GM19099 (cell line): ENCODE measurements around the gene SNX33.

ENCODE experiments used
- POLR2A ChIP-seq: IDR thresholded peaks from 3 replicates; pipeline ENCODE4 v1.6.1; 2011; ENCODE audit warnings: low read depth; ENCODE audit not compliant: insufficient read length; ENCODE audit errors: extremely low read depth

Gene SNX33

DNA sequence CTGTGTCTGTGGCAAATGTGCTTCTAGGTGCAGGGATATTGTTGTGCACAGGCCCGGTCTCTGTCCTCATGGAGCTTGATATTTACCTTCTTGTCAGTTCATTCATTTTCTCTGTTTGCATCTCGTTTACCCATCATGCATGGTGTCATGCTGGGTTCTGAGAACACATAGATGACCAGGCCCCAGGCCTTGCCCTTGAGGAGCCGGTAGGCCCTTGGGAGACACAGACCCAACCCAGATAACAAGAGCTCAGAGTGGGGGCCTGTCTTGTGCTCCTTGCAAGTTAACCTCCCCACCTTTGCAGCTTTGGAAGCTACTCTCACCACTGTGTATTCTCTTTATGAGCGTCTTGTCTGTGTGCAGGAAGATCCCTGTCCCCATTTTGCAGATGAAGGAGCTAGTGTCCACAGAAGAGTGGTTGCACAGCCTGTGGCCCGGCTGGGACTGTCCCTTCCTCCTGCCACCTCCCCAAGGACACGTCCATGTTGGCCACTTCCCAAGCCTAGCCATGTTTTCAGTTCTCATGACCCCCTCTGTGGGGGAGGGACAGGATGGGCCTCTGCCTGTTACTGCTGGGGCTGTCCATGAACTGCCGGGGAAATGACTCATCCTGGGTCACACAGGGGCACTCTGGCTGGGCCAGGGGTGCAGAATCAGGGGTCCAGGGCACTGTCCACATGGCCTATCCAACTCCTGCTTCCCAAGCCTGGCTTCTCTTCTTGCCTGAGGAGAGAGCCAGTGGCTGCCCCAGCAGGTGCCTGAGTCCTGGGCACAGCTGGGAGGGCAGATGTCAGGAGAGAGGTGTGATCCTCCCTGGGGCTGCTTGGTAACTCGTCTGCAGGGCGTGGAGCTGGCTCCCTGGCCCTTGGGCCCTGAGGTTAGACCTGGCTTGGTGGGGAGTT, 3.4 kb downstream of the SNX33 start:
- TF ChIP-seq POLR2A, result no peak

DNA sequence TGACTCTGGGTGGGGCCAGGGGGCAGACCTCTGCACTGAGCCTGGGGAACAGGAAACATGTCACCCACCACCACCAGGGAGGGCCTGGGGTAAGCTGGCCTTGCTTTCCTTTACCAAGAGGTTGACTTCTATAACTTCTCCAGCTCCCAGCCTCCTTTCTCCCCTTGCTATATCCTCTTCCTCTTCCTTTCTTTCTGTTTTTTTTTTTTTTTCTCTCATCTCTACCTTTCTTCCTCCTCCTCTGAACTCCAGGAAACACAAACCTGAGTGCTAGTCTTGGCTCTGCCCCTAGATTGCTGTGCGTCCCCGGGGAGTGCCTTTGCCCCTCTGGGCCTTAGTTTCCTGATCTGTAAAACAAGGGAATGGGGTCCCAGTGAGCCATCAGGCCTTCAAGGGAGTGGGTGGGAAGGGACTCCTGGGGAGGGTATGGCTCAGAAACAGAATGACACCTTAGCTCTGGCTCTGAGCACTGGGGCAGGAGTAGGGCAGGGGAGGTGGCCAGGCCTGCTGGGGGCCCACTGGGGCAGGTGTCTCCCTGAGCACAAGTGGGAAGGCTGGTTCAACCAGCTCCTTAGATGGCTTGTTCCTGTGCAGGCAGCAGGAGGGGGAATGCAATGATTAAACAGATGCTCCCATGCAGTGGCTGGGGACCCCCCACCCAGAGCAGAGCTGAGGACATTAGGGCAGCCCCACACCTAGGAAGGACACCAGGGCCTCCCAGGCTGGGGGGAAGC, 4.3 kb downstream of the SNX33 start:
- TF ChIP-seq POLR2A, result no peak

DNA sequence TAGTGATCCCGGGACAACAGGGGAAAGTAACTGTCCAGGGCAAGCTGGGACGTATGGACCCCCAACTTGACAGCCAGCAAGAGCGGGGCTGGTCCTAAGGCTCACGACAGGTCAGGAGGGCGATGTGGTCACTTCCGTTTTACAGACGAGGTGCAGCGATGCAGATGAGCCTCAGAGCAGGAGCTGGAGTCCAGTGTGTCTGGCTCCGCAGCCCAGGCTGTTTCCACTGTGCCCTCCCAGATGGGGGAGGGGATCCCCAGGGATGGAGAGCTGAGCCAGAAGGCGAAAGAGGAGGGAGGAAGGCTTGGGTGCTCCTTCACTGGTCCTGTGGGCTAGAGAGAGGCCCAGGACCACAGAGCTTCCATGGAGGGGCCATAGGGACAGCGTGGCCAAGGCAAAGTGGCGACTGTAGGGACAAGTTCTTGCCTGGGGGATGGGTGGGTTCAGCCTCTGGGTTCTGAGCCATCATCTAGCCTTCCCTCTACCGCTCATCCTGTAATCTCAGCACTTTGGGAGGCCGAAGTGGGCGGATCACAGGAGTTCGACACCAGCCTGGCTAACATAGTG, 5.7 kb downstream of the SNX33 start:
- no peak for TF ChIP-seq POLR2A

DNA sequence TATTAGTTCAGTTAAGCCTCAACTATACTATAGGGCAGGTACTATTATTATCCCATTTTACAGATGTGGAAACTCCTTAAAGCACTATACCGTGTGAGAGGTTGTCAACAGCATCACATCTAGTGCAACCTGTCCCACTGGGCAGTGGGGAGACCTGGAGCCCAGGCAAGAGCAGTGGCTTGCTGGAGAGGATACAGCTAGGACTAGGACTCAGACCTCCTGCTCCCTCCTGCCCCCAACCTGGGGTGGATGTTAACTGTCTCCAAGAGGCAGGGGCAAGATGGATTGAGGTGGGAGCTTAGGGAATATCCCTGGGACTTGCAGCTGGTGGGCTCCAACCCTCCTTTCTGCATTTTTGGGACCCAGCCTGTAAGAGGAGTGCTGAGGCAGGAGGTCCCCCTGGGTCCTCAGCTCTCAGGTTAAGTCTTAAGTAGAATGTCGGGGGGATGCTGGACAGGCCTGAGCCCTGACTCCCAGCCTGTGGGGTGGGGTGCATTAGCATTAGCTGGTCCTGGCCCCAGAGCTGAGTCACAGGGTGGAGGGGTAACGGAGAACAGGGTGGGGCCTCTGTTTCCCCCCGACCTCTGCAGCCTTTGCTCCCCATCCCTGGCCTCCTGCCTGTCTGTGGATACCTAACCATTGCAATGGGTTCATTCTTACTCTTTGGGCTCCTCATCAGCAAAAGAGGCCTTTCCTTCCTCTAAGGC, 6.6 kb downstream of the SNX33 start:
- TF ChIP-seq POLR2A, result no peak

DNA sequence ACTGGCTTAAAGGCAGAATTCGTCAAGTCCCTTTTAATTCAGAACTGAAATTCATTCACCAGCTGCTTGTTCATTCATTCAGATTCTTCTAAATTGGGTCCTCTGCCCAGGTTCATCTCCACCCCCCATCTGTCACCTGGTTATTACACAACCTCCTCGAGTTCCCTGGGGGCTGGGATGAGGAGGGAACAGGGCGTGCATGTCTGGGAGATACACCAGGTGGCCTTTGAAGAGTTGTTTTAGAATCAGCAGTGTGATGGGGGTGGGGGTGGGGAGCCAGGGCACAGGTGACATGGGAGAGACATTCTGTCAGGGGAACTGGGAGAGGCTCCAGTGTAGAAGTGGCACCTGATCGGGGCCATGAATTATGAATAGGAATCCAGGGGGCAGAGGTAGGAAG, 8.2 kb downstream of the SNX33 start:
- TF ChIP-seq POLR2A, result no peak

DNA sequence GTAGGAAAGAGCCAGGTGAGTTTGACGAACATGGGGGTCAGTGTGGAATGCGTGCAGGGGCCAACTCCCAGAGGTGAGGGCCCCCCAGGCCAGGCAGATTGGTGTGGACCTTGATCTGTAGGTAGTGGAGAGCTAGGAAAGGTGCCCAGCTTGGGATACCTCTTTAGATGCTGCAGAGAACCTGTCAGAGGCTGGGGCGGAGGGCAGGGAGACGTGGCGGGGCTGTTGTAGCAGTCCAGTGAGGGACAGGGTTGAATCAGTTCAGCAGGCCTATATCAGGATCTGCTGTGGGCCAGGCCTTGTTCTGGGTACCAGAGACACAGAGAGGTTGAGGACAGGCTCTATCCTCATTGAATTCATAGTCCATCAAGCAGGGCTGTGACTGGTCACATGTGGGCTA, 8.6 kb downstream of the SNX33 start:
- no peak for TF ChIP-seq POLR2A

DNA sequence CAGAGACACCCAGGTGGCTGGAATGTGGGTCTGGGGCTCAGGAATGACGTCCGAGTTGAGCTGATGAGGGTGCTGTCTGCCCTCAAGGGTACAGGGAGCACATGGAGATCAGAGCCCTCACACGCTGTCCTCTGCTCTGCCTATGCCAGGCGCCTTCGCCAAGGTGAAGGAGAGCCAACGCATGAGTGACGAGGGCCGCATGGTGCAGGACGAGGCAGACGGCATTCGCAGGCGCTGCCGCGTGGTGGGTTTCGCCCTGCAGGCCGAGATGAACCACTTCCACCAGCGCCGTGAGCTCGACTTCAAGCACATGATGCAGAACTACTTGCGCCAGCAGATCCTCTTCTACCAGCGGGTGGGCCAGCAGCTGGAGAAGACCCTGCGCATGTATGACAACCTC, 9.1 kb downstream of the SNX33 start:
- TF ChIP-seq POLR2A, result no peak

DNA sequence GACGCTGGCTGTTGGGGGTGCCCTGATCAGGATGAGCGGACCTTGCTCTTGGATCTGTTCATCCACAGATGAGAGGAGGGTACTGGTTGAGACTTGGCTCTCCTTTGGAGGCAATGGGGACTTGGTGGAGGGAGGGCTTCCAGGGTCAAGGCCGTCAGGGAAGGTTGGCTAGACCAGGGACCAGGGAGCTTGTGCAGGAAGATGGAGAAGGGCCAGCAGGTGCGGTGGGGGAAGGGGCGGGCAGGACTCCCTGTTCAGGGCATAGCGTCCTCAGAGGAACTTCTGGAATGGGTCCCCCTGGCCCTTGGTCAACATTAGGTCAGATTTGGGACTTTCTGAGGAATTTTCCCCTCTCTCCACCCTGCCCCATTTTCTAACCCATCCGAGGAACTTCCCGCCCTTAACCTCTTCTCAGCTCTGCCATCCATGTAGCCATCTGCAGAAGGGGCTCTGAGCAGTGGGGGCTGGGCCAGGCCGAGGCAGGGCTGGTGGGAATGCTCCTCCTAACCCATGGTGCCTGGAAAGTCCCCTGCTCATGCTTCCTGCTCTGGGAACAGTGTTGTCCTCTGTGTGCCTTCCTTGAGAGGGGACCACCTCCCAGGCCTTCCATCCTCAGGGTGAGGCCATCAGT, 11.5 kb downstream of the SNX33 start:
- no peak for TF ChIP-seq POLR2A

DNA sequence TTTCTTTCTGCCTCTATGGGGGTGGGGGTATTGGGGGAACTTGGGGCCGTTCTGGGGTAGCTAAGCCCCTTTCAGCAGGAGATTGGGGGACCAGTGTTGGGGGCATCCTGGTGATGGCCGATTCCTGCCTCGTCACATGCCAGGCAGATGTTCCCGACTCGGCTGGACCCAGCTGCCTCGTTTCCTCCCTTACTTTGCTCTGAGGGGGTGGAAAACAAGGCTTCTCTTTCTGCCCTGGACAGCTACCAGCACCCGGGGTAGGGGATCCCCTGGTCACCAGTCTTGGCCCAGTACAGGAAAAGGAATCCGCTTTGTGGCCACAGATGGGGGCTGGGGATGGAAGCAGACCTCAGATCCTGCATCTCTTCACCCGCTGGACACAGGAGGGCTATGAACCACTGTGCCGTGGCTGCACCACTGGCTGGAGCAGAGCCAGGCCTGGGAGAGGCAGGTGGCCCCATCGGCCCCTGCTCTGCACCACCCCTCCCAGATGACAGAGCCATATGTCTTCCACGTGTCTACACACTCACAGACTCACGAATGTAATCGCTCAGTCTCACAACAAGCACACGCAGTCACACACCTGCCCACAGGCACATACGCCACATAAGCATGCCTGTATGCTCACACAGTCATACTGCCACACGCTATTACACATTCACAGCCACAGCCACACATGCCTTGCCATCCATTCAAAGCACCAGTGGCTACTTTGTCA, 12.4 kb downstream of the SNX33 start:
- no peak for TF ChIP-seq POLR2A

DNA sequence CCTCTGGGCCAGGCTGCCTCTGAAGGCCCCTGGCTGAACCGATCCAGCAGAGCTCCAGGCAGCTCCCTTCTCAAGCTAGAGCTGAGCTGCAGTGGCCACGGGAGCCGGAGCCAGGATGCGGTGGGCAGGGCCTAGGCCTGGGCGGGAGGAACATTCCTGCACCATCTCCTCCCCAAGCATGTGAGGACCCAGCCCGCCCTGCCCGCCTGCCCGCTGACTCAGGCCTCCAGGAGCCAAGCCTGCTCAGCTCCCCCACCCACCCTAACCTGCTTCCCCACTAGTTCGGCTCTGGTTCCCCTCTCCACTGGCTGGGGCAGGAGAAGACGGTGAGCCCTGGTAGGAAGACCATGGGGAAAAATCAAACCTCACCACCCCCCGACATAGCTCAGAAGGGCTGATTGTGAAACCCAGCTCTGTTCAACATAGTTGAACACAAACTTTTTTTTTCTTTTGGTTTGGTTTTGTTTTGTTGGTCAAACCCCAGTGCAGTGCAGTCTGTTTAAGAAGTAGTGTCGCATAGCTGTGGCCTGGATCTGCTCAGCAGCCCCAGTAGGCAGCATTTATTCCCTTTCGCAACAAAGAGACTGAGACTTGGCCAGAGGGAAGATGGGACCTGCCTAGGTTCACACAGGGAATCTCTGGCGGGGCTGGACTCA, 13.5 kb downstream of the SNX33 start:
- TF ChIP-seq POLR2A, result no peak

DNA sequence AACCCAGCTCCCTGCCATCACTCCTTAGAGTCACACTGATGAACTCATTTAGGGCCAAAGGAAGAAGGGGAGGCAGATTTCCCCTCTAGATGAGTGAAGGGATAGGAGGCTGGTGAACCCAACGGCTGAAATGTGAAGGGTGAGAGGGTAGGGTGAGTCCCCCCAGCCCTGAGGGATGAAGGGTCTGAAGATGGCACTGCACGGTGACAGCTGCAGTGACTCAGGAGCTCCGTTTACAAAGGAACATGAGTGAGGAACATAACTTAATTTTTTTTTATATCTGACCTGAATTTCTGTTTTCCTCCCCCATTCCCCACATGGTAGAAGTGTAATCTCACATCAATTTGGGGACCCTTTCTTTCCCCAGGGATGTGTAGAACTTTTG, 14.0 kb downstream of the SNX33 start:
- TF ChIP-seq POLR2A, result no peak

DNA sequence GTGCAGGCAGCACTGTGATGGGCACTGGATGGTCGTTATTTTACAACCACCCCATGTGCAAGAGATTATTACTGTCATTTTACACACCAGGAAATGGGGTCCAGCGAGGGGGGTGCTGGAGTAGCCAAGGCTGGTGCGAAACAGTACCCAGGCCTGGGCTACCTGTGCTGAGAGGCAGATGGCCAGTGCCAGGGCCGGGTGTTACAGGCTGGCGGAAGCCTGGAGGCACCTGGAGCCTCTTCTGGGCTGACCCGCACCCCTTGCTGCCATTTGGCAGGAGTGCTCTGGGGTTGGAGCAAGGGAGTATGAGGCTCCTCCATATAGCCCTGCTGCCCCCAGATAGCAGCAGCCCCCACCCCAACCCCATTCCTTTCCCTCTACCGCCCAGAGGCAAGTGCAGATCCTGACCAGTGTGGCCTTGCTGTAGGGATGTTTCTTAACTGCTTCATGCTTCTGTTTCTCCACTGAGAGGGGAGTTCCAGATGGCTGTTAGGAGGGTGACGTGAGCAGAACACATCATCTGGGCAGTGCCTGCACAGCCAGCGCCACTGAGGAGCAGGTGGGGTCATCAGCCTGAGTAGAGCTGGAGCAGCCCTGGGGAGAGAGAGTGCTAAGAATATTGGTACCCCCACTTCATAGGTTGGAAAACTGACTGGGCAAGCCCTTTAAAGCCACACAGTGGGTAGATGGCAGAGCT, 15.3 kb downstream of the SNX33 start:
- no peak for TF ChIP-seq POLR2A

DNA sequence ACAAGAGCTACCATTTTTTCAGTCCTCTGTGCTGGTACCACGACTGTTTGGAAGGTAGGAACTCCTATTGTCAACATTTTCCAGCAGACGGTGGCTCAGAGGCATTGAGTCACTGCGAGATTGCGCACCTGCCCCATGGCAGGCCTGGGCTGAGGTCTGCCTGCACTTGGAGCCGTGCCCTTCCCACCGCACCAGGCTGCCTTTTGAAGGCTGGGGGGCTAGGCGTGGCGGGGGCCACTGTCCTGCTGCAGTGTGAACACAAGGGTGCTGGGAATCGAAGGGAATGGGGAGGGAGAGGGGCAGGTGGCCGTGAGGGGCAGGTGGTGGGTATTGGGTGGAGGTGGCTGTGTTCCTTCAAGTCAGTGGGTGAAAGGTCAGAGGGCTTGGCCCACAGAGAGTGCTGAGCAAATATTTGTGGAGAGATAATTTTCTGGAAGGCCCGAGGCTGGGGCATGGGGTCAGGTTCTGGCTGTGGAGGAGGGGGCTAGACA, 16.3 kb downstream of the SNX33 start:
- TF ChIP-seq POLR2A, result no peak

DNA sequence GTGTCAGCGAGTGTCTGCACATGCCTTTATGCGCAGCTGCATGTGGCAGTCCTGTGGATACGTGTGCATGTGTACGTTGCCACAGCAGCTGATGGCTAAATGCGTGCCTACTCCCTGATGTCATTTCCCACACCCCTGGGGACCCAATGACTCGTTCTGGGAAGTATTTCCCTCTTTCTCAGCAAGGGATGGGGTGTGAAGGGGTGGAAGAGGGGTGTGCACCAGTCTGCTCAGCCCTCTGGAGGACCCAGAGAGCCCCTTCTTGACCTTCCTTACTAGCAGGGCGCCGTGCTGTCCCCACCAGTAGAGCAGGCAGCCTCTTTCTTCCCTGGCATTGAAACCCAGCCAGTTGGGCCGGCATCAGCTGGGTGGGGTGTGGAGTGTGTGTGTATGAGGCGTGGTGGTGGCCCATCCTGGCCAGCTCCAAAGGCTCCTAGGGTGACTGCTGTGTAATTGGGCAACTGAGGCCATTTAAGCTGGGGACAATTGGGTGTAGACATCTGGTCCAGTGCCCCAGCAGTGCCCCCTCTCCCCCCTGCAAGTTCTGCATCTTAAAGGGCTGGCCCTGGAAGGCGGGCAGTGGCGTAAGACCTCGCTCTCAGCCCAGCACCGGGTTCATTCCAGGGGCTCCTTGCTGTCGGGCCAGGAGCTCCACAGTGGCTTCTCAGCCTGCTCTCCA, 19.2 kb downstream of the SNX33 start:
- no peak for TF ChIP-seq POLR2A
